HG02610 (cell line): ENCODE measurements around the gene ERC2.

ENCODE experiments used
- ATAC-seq: cut with Tn5 transposase; IDR thresholded peaks from one replicate; pipeline ENCODE4 v1.9.1; 2021; ENCODE audit warnings: mild to moderate bottlenecking, moderate library complexity; ENCODE audit not compliant: unreplicated experiment

ERC2 gene

DNA sequence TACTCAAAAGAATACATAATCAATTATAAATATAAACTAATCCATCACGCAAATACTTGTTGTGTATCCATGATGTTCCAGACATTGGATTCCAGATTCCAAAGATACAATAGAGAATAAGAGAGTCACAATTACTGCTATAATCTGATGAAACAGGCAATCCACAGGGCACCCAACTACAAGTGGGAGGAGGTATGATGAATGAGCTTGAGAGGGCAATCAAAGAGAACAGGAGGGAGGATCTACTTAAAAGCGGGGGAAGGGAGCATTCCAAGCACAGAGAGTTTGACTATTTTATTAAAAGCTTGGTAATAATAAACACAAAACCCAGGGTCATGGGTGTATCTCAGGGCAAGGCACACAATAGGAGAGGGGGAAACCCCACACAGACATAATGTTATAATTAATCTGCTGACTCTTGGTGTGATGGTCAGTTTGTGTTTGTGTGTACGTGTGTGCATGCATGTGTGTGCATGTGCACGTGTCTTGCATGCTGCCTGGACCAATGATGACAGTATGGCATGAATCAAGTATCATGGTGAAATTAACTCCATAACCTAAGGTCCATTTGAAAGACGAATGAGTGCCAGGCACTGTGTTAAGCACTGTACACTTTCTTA, 655.8 kb downstream of the ERC2 start:
- ATAC-seq = no peak

DNA sequence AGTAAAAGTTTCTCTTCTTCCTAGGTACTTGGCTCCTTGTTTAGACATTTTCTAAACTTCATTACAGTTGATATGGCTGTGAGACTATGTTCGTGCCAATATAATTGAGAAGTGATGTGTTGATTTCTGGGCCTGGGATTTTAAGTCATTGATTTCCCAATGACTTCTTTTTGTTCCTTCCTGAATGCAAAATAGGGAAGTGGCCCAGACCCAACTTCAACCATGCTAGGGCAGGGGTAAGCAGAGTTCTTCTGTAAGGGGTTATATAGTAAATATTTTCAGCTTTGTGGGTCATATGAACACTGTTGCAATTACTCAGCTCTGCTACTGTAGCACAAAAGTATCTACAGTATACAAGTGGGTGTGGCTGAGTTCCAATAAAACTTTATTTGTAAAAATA, 661.1 kb downstream of the ERC2 start:
- ATAC-seq = no peak

DNA sequence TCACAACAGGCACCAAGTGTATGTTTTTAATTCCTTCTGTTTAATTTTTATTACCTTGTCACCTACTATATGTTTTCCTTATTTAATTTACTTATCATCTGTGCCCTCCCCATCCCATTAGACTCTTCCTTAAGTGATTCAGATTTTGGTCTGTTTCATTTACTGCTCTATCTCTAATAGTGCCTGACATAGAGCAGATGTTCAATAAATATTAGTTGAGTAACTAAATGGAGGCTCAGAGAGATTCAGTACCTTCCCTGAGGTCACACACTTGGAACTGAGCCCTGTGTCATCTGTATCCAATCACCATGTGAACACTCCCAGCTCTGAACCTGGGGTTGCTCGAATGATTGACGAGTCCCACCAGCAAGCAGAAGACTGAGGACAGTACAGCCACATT, 663.1 kb downstream of the ERC2 start:
- no peak for ATAC-seq

DNA sequence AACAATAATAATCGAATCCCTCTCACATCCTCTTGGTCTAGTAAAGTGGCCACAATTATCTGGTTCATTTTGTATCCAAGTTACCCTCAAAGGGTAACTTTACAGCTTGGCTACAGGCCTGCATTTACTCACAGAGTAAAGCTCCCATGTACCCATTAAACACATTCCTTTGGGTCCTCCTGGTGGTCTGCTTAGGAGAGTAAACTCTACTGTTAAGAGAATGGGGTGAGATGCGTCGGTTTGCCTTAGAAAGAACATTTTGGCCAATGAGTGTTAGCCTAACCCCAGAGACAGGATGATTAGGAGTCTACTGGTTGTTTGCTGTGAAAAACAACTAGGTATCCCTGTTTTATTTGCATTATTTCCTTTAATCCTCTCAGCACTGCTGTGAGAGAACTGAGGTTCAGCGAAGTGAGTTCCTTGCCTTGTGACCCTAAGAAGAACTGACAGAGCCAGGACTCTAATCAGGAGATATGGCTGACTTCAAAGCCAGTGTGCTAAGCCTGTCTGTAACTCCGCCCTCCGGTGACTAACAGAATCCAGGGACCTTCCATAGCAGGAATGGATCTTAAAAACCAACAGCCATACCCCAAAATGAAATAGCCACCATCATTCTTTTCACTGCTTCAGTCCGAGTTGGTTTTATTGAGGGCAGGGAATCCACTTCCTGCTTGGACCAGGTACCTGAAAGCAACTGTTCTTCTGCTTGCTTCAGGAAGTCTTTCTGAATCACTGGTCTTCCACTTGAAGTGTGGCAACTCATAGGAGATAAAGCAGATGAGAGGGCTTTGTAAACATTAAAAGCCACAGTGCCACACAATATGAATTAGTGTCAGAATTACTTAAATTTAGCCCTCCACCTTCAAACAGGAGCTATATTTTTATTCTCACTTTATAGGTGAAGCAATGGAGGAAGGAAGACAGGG, 663.8 kb downstream of the ERC2 start:
- ATAC-seq = no peak

DNA sequence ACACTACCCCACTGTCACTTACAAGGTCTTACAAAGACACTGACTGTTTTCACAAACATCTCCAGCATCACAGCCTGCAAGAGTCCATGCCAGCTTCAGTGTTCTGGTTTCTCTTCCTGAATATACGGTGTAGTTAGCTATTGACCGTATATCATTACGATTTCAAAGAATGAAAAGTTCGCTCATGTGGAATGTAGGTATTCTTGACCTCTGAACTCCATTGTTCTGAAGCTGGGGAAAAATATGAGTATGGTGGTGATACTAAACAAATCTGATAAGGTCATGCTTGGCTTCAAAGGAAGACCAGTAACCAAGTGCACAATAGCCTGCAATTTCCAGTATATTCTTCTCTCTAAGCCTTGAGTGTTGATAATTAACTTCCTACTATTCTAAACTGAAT, 665.5 kb downstream of the ERC2 start:
- ATAC-seq = no peak

DNA sequence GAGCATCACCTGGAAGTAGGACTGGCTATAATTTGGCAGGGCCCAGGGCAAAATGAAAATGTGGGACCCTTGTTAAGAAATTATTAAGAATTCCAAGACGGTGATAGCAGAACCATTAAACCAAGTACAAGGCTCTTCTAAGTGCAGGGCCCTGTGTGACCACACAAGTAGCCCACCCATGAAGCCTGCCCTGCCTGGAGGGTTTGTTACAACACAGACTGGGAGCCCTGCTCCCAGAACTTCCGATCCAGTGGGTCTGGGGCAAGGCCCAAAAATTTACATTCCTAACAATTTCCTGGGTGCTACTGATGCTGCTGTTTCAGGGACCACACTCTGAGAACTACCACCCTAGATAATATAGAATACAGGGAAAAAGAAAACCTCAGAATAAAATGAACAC, 666.6 kb downstream of the ERC2 start:
- no peak for ATAC-seq

DNA sequence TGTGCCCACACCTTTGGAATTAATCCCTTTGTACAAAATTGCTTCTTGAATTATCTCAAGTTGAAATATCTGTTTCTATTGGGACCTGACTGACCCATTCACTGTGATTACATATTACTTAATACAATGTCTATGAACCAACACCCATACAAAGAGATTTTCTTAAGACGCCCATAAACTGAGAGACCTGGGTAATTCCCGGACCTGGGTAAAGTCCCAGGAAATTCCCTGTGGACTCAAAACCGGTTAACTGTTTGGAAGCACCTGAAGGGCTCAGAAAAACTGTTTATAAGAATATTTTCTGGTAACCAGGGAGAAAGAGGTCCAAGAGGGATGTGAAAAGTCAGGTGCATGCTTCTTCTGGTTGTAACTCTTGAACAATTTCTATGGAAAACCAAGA, 667.2 kb downstream of the ERC2 start:
- ATAC-seq = no peak

DNA sequence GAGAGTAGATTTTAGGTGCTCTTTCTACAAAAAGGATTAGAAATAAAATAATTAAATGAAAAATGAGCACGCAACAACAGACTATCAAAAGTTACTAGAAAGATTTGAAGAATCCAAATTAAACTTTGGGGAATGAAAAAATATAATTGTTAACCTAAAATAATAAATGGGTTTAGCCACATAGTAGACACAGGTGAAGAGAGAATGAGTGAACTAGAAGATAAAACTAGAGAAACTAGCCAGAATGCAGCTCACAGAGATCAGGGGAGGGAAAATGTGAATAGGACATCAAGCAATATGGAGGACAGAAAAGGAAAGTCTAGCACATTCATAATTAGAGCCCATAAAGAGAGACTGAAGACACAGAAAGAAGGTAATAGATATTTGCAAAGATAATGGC, 670.5 kb downstream of the ERC2 start:
- ATAC-seq = no peak

DNA sequence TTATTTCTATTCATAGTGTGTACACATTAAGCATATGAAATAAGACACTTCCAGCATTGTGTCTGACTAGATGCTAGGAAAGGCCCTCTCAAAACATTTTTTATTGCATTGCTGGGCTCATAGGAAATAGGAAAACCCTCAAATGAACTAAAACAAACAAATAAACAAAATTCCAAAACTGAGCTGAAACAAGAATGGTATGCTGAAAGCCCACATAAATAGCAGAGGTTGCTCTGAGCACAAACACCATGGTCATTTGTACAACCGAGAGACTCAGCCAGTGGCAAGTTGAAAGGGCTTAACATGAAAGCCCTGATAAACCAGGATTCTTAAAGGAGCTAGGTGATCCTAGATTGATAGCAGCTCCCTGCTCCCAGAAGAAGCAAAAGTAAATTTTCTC, 671.2 kb downstream of the ERC2 start:
- ATAC-seq = no peak

DNA sequence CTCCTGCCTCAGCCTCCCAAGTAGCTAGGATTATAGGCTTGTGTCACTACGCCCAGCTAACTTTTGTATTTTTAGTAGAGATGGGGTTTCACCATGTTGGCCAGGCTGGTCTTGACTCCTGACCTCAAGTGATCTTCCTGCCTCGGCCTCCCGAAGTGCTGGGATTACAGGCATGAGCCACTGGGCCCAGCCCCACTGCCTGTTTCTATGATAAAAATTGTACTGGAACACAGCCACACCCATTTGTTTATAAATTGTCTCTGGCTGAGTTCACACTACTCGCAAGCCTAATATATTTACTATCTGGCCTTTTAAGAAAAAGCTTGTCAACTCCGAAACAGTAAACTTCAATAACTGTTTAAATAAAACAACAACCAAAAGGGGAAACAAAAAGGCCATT, 671.7 kb downstream of the ERC2 start:
- no peak for ATAC-seq

DNA sequence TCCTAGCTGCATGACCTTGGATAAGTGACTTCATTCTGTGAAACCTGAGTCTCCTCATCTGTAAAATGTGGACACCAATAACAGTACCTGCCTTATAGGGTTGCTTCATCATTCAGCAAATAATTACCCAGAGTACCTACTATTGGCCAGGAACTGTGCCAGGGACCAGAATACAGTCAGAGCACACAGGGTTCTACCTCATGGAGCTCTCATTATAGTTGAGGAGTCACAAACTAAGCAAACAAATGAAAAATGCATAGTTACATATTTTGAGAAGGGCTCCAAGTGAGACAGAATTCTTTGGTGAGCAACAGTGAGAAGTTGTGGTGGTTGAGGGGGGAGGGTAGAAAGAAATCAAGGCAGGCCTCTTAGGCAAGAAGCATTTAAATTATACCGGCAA, 672.5 kb downstream of the ERC2 start:
- ATAC-seq = no peak

DNA sequence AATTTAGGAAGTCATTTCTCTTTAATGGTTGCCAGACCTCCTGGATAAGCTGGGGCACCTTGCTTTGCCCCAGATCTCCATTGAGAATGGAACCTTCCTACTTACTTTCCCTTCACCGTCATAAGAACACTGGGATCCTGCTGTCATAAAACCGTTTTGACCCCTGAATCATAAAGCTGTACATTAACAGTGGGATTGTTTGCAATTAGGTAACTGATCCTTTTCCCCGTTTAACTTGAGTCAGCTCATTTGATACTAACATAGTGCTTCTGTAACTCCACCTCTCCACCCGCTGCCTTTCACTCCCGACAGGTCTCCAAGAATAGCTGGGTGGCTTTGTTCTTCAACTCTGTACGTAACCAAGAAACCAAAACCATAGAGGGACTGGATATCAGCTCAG, 673.0 kb downstream of the ERC2 start:
- no peak for ATAC-seq

DNA sequence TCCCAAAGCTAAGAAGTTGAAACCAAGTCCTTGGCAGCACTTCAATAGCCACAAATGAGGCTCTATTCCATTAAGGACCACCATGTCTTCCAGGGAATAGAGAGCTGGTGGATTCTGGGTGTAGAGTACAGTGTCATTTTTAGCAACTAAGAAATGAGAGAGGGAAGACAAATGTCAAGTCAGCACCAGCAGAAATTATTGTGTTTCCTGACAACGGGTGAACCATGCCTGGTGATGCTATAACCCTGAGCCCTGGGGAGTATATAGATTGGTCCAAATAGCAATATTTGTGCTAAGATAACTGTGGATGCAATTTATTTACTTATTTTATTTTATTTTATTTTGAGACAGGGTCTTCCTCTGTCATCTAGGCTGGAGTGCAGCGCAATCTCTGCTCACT, 675.5 kb downstream of the ERC2 start:
- ATAC-seq = no peak

DNA sequence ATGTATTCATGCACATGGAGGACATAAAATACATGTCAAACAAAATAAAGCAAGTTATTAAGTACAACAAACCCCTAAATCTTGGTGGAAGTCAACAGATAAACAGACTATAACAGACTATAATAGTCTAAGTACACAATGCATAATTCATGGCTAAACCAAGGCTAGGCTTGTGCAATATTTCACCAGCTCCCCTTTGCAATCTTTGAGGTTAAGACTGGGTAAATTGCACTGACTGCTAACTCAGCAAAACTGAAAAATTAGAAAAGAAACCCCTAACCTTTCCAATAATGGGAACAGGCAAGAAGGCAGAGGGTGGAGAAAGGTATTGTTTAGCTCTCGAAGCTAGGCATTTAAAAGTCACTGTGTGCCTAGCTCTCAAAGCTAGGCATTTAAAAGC, 676.3 kb downstream of the ERC2 start:
- no peak for ATAC-seq

DNA sequence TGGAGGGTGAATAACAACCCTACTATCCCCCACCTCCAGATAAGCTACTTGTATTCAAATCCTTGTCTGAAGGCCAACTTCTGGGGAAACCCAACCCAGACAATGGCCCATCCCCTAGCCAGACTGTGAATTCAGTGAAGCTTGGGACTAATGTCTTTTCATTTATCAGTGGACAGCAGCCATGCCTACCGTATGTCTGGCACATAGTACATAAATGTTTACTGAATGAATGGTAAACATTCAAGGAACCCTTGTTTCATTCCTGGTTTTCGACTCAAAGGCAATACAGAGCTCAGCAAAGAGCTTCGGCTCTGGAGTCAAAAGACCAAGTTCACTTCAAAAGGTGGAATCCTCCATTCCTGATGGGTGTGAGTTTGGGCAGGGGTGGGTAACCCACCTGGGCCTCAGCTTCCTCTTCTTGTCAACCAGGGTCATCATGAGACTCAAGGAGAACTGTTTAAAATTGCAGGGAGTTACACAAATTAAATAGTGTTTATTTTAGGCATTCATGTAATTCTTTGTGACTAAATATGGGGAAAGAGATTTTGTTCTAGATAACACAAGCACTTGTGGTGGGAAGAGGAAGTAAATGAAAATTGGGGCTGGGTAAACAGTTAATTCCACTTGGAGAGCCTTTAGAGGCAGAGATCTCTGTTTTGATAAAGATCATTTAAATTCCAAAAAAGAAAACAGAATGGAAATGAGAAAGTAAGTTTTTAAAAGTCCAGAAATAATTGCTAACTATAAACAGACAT, 677.5 kb downstream of the ERC2 start:
- ATAC-seq = no peak

DNA sequence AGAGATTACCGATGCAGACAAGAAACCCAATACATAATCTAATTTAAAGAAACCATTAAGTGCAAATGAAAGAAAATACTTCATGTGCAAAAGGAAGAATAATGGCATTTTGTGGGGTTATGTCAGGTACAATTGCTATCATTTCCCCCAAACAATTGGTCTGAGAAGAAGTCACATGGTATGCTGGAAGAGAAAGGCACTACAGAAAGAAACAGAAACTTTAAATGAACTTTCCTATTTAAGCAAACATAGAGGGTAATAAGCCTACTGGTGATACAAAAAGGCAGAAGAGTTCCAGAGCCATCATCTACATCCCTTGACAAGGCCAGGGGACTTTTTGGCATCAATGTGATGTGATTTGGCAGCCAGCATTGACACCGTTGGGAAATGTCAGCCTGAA, 678.8 kb downstream of the ERC2 start:
- ATAC-seq = no peak

DNA sequence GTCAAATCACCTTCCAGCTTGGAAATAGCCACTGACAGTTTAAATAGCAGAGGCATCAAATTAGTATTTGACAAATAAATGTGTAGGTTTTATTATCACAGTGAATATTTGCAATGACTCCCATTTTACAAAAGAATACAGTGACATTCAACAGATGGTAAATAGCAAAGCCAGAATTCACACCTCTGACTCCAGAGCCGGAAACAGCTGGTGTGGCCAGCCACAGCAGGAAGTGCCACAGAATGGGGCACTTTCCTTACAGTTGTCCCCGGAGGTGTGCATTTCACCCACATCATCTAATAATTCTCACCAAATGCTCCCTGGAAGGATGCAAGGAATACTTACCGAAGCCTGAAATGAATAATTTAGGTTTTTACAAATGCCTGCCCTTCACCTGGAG, 685.5 kb downstream of the ERC2 start:
- no peak for ATAC-seq

DNA sequence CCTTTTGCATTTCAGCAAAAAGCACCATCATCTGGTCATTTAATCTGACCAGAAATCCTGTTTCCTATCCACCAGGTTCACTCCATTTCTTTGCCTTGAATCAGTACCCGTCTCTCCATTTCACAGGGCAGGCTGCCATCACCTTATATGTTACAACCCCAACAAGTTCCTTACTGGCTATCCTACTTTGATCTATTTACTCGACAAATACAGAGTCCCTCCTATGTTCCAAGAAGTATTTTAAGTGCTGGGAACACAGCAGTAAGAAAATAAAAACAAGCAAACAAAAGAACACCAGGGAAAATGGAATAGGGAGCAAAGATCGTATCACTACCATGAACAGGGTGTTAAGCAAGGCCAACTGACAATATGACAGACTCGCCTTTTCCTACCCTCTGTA, 685.9 kb downstream of the ERC2 start:
- ATAC-seq = no peak

DNA sequence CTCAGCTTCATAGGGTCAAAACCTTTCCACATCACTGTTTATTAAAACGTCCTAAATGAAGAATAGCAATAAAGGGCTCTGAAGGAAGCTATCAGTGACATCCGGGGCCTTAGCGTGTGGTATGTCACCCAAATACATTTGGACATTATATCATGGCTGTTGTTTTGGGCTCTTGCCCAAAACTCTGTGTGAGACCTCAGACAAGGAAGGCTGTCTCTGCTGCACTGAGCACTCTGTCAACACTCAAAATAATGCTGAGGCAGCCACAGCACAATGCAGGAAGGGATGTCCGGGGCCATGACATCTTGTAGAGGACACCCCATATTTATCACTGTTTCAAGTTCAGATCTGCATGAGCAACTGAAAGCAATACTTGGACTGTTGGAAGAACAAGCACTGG, 687.4 kb downstream of the ERC2 start:
- no peak for ATAC-seq

DNA sequence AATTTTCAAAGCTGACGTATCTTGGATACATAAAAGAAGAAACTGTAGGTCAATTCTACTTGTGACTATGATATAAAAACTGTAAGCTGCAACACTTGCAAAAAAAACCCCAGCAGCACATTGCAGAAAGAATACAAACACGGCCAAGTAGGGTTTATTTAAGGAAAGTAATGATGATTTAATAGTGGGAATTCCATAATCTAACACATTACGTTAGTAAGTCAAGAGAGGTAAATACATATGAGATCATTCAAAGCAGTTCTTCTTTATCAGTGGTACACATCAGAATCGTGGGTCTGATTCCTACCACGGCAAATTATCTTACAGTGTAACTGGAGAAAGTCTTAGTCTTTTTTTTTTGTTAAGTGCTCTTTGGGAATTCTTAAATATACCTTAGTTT, 688.7 kb downstream of the ERC2 start:
- no peak for ATAC-seq

DNA sequence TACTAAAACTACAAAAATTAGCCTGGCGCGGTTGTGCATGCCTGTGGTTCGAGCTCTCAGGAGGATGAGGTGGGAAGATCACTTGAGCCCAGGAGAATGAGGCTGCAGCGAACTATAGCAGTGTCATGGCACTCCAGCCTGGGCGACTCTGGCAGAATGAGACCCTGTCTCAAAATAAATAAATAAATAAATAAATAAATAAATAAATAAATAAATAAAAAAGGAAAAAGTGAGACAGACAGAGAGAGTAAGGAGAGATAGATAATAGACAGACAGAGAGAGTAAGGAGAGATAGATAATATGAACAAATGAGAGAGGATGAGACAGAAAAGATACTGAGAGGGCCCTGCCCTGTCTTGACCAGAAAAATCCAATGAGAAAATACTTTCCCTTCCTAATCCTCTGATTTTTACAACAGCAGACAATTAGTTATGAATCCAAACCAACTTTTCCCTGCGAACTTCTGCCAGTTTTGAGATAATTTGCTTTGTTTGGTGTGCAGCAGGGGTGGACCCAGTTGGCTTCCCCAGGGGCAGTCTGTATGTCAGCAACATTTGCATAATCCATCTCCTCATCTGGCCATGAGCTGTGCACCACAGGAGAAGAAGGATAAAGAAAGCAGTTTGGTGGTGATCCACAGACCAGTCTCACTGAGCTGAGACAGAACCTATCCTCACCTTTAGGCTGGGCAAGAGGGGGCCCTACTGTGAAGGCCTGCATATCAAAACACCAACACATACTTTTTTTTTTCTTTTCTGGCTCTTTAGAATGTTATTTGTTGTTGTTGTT, 692.7 kb downstream of the ERC2 start:
- no peak for ATAC-seq
